Measurements from ENCODE around the gene GNG3.

The GNG3 gene

DNA sequence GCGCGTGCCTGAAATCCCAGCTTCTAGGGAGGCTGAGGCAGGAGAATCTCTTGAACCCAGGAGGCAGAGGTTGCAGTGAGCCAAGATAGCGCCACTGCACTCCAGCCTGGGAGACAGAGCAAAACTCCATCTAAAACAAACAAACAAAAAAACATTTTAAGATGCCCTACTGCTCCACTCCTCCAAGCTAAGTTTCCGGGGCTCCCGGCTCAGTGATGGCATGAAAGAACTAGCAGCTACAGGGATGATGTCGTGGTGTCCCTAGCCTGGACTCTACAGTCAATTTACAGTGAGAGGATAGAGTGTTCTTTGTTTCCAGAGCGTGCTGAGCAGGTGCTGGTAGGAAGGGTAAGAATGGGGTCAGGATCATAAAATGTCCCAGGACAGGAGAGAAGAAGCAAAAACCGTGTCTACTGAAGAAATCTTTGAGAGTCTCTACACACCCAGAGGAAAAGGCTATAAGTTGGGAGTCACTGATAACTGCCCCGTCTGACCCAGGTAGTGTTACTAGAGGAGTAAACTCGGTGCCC, 47.7 kb downstream of the GNG3 start:
- in situ Hi-C loops (cut with MboI; ENCODE audit: low sequenced_read_pairs): no loop called here

- in situ Hi-C loops (cut with MboI; ENCODE audit: low sequenced_read_pairs): no loop called here
Observed at GRCh38 chr11:62757846-62758788, 50.6 kb downstream of the GNG3 start.

Data from HL-60/S4 (cell line).